Ectodermal cell (in vitro differentiated cells): ENCODE data around the gene ANKRD66.

ENCODE experiments used
- H3K27ac ChIP-seq: 2 replicates; pipeline ENCODE4 v1.7.0; 2013; ENCODE audit warnings: mild to moderate bottlenecking, low read depth, low read length; ENCODE audit not compliant: insufficient read depth, poor library complexity, severe bottlenecking
- H3K27me3 ChIP-seq: 2 replicates; pipeline ENCODE4 v1.7.0; 2013; ENCODE audit warnings: mild to moderate bottlenecking, low read length; ENCODE audit not compliant: insufficient read depth, control insufficient read depth, poor library complexity, severe bottlenecking
- H3K36me3 ChIP-seq: one replicate; pipeline ENCODE4 v1.7.0; 2013; ENCODE audit warnings: low read length; ENCODE audit not compliant: control insufficient read depth, insufficient read depth
- H3K4me1 ChIP-seq: one replicate; pipeline ENCODE4 v1.7.0; 2013; ENCODE audit warnings: low read length; ENCODE audit not compliant: control insufficient read depth, insufficient read depth
- H3K4me3 ChIP-seq: 2 replicates; pipeline ENCODE4 v1.7.0; 2013; ENCODE audit warnings: low read depth, low read length, control low read depth; ENCODE audit not compliant: insufficient read depth
- H3K9me3 ChIP-seq: 2 replicates; pipeline ENCODE4 v1.7.0; 2013; ENCODE audit warnings: mild to moderate bottlenecking, low read length, moderate library complexity; ENCODE audit not compliant: control insufficient read depth
- WGBS, 2 experiments: methylation state at CpG; one replicate each; pipeline ENCODE4 v1.1.7; 2013; ENCODE audit warnings: missing lambda C conversion rate in 2 of 2; 5-methylcytosine and 5-hydroxymethylcytosine counted together

Gene ANKRD66

GRCh38 chr6:46788791-46789190 is 42.1 kb downstream of the ANKRD66 start:
- Histone ChIP-seq H3K4me3 (no peak overlapping the region), H3K27me3 (no peaks in the 10 kb centered on the region), H3K36me3 (no peaks in the 10 kb centered on the region), H3K27ac (no peak overlapping the region), H3K9me3 (no peaks in the 10 kb centered on the region), H3K4me1 (no peaks in the 10 kb centered on the region)
- WGBS, 2 experiments, result 89 to 96% methylated on average over 3 of the region's 3 CpGs

GRCh38 chr6:46789434-46790354 is 43.0 kb downstream of the ANKRD66 start:
- 81 to 98% methylated on average over 3 to 4 of the region's 4 CpGs for WGBS, 2 experiments
- Histone ChIP-seq H3K27me3 (no peaks in the 10 kb centered on the region), H3K27ac (no peak overlapping the region), H3K4me3 (no peak overlapping the region), H3K4me1 (no peaks in the 10 kb centered on the region), H3K36me3 (no peaks in the 10 kb centered on the region), H3K9me3 (no peaks in the 10 kb centered on the region)

GRCh38 chr6:46790355-46790874 is 43.7 kb downstream of the ANKRD66 start:
- no peaks in the 10 kb centered on the region for H3K27me3 ChIP-seq
- no peak overlapping the region for H3K27ac ChIP-seq
- no peak overlapping the region for H3K4me3 ChIP-seq
- no peaks in the 10 kb centered on the region for H3K36me3 ChIP-seq
- no peaks in the 10 kb centered on the region for H3K4me1 ChIP-seq
- H3K9me3 ChIP-seq, result no peaks in the 10 kb centered on the region

DNA sequence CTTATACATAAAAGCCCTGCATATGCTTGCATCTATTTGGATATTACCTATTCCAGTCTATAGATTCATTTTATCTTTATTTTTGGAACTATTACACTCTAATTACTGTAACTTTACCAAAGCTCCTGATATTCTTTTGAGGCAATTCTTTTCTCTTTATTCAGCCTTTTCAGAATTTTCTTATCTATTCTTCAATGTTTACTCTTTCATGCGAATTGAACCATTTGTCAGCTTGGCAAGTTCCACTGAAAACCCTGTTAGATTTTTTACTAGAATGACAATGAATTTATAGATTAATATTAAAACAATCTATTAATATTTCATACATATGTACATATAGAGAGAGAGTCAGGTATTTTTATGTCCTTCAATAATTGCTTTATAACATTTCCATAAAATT is 45.9 kb downstream of the ANKRD66 start:
- no peaks in the 10 kb centered on the region for H3K27me3 ChIP-seq
- no peak overlapping the region for H3K27ac ChIP-seq
- no peak overlapping the region for H3K4me3 ChIP-seq
- no peaks in the 10 kb centered on the region for H3K9me3 ChIP-seq
- 0% methylated on average over 1 of the region's 1 CpG for WGBS, 2 experiments
- H3K36me3 ChIP-seq, result no peaks in the 10 kb centered on the region
- H3K4me1 ChIP-seq, result no peaks in the 10 kb centered on the region

DNA sequence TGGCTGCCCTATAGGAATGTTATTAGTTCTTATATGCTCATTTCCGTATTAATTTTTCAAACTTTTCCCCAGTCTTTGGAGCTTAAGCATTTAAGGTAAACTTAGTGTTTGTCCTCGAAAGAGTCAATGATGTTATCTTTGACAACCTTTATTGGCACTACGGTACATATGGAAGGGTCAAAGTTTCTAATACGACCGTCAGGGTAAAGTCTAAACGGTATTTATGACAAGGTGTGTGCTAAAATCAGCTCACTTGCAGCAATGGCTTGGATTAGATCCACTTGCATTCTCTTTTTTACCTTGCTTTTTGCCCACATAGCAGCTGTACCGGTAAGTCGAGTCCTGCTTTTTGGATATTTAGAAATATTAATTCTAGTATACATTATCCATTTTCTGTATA is 46.4 kb downstream of the ANKRD66 start, which contains the start of gene MEP1A:
TSS of gene MEP1A (plus strand) at position 252 of the 400 bp plus-strand sequence. CDS start at position 262, 10 bp downstream.
- no peak within 1 kb of the TSS for H3K27ac ChIP-seq
- no peaks in the 10 kb centered on the region for H3K9me3 ChIP-seq
- 95% methylated on average over 5 to 6 of the region's 8 CpGs for WGBS, 2 experiments
- no peaks in the 10 kb centered on the region for H3K36me3 ChIP-seq
- no peaks in the 10 kb centered on the region for H3K27me3 ChIP-seq
- H3K4me3 ChIP-seq, result no peak within 1 kb of the TSS
- H3K4me1 ChIP-seq, result no peaks in the 10 kb centered on the region

- Histone ChIP-seq H3K4me1 (no peaks in the 10 kb centered on the region), H3K4me3 (no peak overlapping the region), H3K27ac (no peak overlapping the region), H3K36me3 (no peaks in the 10 kb centered on the region), H3K27me3 (no peaks in the 10 kb centered on the region), H3K9me3 (no peaks in the 10 kb centered on the region)
- 65 to 79% methylated on average over 2 to 3 of the region's 3 CpGs for WGBS, 2 experiments
These were observed 47.3 kb downstream of the ANKRD66 start for GRCh38 chr6:46794068-46794467.

GRCh38 chr6:46795816-46796215 is 49.1 kb downstream of the ANKRD66 start:
- no peak overlapping the region for H3K27ac ChIP-seq
- WGBS, 2 experiments, result 96% methylated on average over 3 of the region's 3 CpGs

GRCh38 chr6:46796848-46797580 is 50.3 kb downstream of the ANKRD66 start:
- H3K27ac ChIP-seq, result no peak overlapping the region
- no peaks in the 10 kb centered on the region for H3K27me3 ChIP-seq
- H3K9me3 ChIP-seq, result no peaks in the 10 kb centered on the region
- no peaks in the 10 kb centered on the region for H3K4me1 ChIP-seq
- H3K4me3 ChIP-seq, result no peak overlapping the region
- no peaks in the 10 kb centered on the region for H3K36me3 ChIP-seq
- 86 to 91% methylated on average over 5 of the region's 5 CpGs for WGBS, 2 experiments

More at GRCh38 chr6:46795816-46796215, 49.1 kb downstream of the ANKRD66 start:
- Histone ChIP-seq H3K36me3 (no peaks in the 10 kb centered on the region), H3K4me1 (no peaks in the 10 kb centered on the region), H3K27me3 (no peaks in the 10 kb centered on the region), H3K4me3 (no peak overlapping the region), H3K9me3 (no peaks in the 10 kb centered on the region)

- H3K4me1 ChIP-seq, result no peaks in the 10 kb centered on the region
These were observed 52.9 kb downstream of the ANKRD66 start for GRCh38 chr6:46799657-46800056.

DNA sequence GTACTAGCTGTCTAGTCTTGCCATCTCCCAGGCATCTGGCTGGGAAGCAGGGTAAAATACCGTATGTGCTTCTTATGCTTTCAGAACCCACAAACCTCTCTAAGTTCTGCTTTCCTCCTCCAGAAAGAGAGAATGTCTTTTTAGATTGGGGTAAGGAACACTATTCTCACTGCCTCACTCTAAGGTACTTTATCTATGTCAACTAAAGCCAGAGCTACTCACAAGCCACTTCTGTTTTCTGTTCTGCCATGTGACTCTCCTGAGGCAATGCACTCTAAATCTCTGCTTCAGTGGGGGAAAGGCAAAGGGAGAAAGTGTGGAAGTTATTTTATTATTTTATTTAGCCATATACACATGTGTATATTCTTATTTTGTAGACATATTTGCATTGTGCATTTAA is 62.1 kb downstream of the ANKRD66 start:
- H3K36me3 ChIP-seq, result no peaks in the 10 kb centered on the region
- H3K4me3 ChIP-seq, result no peak overlapping the region
- H3K27ac ChIP-seq, result no peak overlapping the region
- H3K9me3 ChIP-seq, result no peaks in the 10 kb centered on the region
- H3K4me1 ChIP-seq, result no peaks in the 10 kb centered on the region
- no peaks in the 10 kb centered on the region for H3K27me3 ChIP-seq
- 95 to 100% methylated on average over 1 of the region's 1 CpG for WGBS, 2 experiments

More at GRCh38 chr6:46799657-46800056, 52.9 kb downstream of the ANKRD66 start:
- no peaks in the 10 kb centered on the region for H3K36me3 ChIP-seq
- no peak overlapping the region for H3K27ac ChIP-seq
- WGBS, 2 experiments, result 86% methylated on average over 1 of the region's 1 CpG; no CpG with 5 or more reads in 1 of the 2 experiments
- no peak overlapping the region for H3K4me3 ChIP-seq
- H3K9me3 ChIP-seq, result no peaks in the 10 kb centered on the region
- no peaks in the 10 kb centered on the region for H3K27me3 ChIP-seq
